ENCODE measurements around the gene MIER2. TPM values are rescaled to one million over a fixed set of nuclear protein-coding genes. Genes with fewer than 3 reads are reported as not detected.

Gene MIER2
- total RNA-seq, 1 donor from 2014 or later, result 44.5 TPM

DNA sequence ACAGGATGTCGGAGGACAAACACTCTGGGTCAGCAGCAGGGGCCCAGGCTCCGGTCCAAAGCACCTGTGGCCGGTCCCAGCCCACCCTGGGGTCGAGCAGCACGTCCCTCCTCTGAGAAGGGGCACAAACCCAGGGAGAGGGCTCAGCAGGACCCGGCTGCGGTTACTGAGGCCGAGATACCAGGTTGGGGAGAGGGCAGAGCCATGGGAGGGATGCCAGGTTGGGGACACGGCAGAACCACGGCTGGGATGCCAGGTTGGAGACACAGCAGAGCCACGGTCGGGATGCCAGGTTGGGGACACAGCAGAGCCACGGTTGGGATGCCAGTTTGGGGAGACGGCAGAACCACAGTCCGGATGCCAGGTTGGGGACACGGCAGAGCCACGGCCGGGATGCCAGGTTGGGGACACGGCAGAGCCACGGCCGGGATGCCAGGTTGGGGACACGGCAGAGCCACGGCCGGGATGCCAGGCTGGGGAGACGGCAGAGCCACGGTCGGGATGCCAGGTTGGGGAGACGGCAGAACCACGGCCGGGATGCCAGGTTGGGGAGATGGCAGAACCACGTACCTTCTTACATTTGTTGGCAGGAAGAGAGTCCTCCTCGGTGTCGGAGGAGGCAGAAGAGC is 18.5 kb downstream of the MIER2 start:
- Mint-ChIP-seq H3K4me3 (ENCODE audit: unreplicated experiment) (no peak overlapping the region), H3K27me3 (ENCODE audit: low read depth) (no peaks in the 10 kb centered on the region), H3K4me1 (ENCODE audit: low read depth) (no peaks in the 10 kb centered on the region), H3K27ac (ENCODE audit: unreplicated experiment) (no peak overlapping the region), H3K9me3 (ENCODE audit: low read depth) (peaks cover 7% of the 10 kb centered on the region), H3K36me3 (ENCODE audit: low read depth) (peaks cover 37% of the 10 kb centered on the region)
- DNase-seq (ENCODE audit: low spot score), result no peak
- no peak for TF ChIP-seq CTCF (IDR thresholded peaks at IDR 0.05)

DNA sequence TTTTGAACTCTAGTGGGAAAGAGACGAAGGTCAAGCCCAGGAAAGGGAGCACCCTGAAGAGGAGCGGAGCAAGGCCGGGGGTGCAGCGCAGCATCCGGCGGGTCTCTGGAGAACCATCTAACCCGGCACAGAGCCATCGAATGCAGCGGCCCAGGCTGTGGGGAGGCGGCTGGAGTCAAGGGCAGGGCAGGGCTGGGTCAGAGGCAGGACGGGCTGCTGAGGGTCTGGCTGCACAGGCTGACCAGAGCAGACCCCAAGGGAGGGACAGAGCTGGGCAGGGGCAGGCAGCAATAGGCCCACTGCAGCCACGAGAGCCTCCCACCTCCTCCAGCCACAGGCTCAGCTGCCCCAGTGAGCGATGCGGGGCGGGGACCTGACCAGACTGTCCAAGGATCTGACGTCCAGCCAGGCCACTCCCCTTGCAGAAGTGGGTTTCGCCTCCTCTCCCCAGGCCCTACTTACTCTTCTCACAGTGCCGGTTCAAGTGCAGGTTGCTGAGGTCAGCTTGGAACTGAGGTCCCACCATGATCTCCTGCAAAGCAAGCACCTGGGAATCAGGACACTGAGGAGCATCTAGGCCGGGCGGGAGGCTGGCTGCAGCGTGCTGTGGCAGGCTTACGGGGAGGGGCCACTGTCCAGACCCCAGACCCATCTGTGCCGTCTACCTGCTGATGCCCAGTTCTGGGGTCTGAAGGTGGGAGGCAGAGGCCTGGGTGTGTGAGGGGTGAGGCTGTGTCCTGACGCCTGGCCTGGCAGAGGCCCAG is 19.2 kb downstream of the MIER2 start:
- H3K27me3 Mint-ChIP-seq (ENCODE audit: low read depth), result no peaks in the 10 kb centered on the region
- H3K4me1 Mint-ChIP-seq (ENCODE audit: low read depth), result no peaks in the 10 kb centered on the region
- H3K27ac Mint-ChIP-seq (ENCODE audit: unreplicated experiment), result no peak overlapping the region
- peaks cover 37% of the 10 kb centered on the region for H3K36me3 Mint-ChIP-seq (ENCODE audit: low read depth)
- peaks cover 7% of the 10 kb centered on the region for H3K9me3 Mint-ChIP-seq (ENCODE audit: low read depth)
- no peak overlapping the region for H3K4me3 Mint-ChIP-seq (ENCODE audit: unreplicated experiment)
- no peak for TF ChIP-seq CTCF (IDR thresholded peaks at IDR 0.05)
- no peak for DNase-seq (ENCODE audit: low spot score)

GRCh38 chr19:324716-325115 is 19.9 kb downstream of the MIER2 start:
- no peaks in the 10 kb centered on the region for H3K27me3 Mint-ChIP-seq (ENCODE audit: low read depth)
- no peaks in the 10 kb centered on the region for H3K4me1 Mint-ChIP-seq (ENCODE audit: low read depth)
- peaks cover 7% of the 10 kb centered on the region for H3K9me3 Mint-ChIP-seq (ENCODE audit: low read depth)
- peaks cover 40% of the 10 kb centered on the region for H3K36me3 Mint-ChIP-seq (ENCODE audit: low read depth)
- H3K4me3 Mint-ChIP-seq (ENCODE audit: unreplicated experiment), result no peak overlapping the region
- TF ChIP-seq CTCF (IDR thresholded peaks at IDR 0.05), result no peak
- no peak overlapping the region for H3K27ac Mint-ChIP-seq (ENCODE audit: unreplicated experiment)
- no peak for DNase-seq (ENCODE audit: low spot score)

- no peaks in the 10 kb centered on the region for H3K4me1 Mint-ChIP-seq (ENCODE audit: low read depth)
- no peak overlapping the region for H3K27ac Mint-ChIP-seq (ENCODE audit: unreplicated experiment)
- DNase-seq (ENCODE audit: low spot score), result peak; percentile 44
- peaks cover 32% of the 10 kb centered on the region for H3K36me3 Mint-ChIP-seq (ENCODE audit: low read depth)
- peaks cover 4% of the 10 kb centered on the region for H3K9me3 Mint-ChIP-seq (ENCODE audit: low read depth)
- no peak overlapping the region for H3K4me3 Mint-ChIP-seq (ENCODE audit: unreplicated experiment)
- no peaks in the 10 kb centered on the region for H3K27me3 Mint-ChIP-seq (ENCODE audit: low read depth)
- no peak for TF ChIP-seq CTCF (IDR thresholded peaks at IDR 0.05)
Observed at GRCh38 chr19:322616-323015, 22.0 kb downstream of the MIER2 start.

GRCh38 chr19:318509-318774 is 26.2 kb downstream of the MIER2 start:
- H3K4me1 Mint-ChIP-seq (ENCODE audit: low read depth), result peaks cover 4% of the 10 kb centered on the region
- H3K27ac Mint-ChIP-seq (ENCODE audit: unreplicated experiment), result peak overlapping the region; percentile 49
- H3K9me3 Mint-ChIP-seq (ENCODE audit: low read depth), result peaks cover 9% of the 10 kb centered on the region
- H3K36me3 Mint-ChIP-seq (ENCODE audit: low read depth), result peaks cover 45% of the 10 kb centered on the region
- H3K27me3 Mint-ChIP-seq (ENCODE audit: low read depth), result no peaks in the 10 kb centered on the region
- H3K4me3 Mint-ChIP-seq (ENCODE audit: unreplicated experiment), result no peak overlapping the region
- DNase-seq (ENCODE audit: low spot score), result no peak
- TF ChIP-seq CTCF (IDR thresholded peaks at IDR 0.05), result no peak

Measured in chondrocyte (in vitro differentiated cells).